Mesodermal cell (in vitro differentiated cells): Measurements from ENCODE around the gene CTSZ.

ENCODE experiments used
- H3K27ac ChIP-seq: 2 replicates; pipeline ENCODE4 v1.7.0; 2013; ENCODE audit warnings: mild to moderate bottlenecking, low read depth, low read length, moderate library complexity; ENCODE audit not compliant: severe bottlenecking
- H3K36me3 ChIP-seq: 2 replicates; pipeline ENCODE4 v1.7.1; 2013; ENCODE audit warnings: mild to moderate bottlenecking, low read length, moderate library complexity; ENCODE audit not compliant: control insufficient read depth, insufficient read depth
- H3K4me1 ChIP-seq: one replicate; pipeline ENCODE4 v1.7.1; 2013; ENCODE audit warnings: mild to moderate bottlenecking, low read length; ENCODE audit not compliant: insufficient read depth, control insufficient read depth, poor library complexity, severe bottlenecking
- H3K4me3 ChIP-seq: 2 replicates; pipeline ENCODE4 v1.7.0; 2013; ENCODE audit warnings: low read length, control low read depth, mild to moderate bottlenecking; ENCODE audit not compliant: insufficient read depth, poor library complexity, severe bottlenecking; ENCODE audit errors: extremely low read depth
- H3K9me3 ChIP-seq: 2 replicates; pipeline ENCODE4 v1.7.1; 2013; ENCODE audit warnings: mild to moderate bottlenecking, low read length, moderate library complexity; ENCODE audit not compliant: control insufficient read depth
- WGBS, 2 experiments: methylation state at CpG; one replicate each; pipeline ENCODE4 v1.1.5; 2013; ENCODE audit warnings: missing lambda C conversion rate in 2 of 2; ENCODE audit not compliant: insufficient coverage in 2 of 2; 5-methylcytosine and 5-hydroxymethylcytosine counted together

CTSZ gene

GRCh38 chr20:59005523-59006166 lies 1.4 kb downstream of the CTSZ start:
- WGBS, 2 experiments, result 100% methylated on average over 1 to 3 of the region's 3 CpGs
- Histone ChIP-seq H3K27ac (no peak overlapping the region), H3K36me3 (peaks cover 17% of the 10 kb centered on the region), H3K9me3 (no peaks in the 10 kb centered on the region), H3K4me3 (peak overlapping the region; percentile 50), H3K4me1 (peaks cover 19% of the 10 kb centered on the region)

GRCh38 chr20:59004763-59005522 lies 2.1 kb downstream of the CTSZ start:
- WGBS, 2 experiments, result 94 to 95% methylated on average over 16 of the region's 17 CpGs
- peaks cover 13% of the 10 kb centered on the region for H3K4me1 ChIP-seq
- H3K27ac ChIP-seq, result no peak overlapping the region
- H3K4me3 ChIP-seq, result no peak overlapping the region
- H3K36me3 ChIP-seq, result peaks cover 24% of the 10 kb centered on the region
- no peaks in the 10 kb centered on the region for H3K9me3 ChIP-seq

- peaks cover 27% of the 10 kb centered on the region for H3K36me3 ChIP-seq
- WGBS, 2 experiments, result 93 to 100% methylated on average over 3 of the region's 4 CpGs
- no peak overlapping the region for H3K4me3 ChIP-seq
- H3K27ac ChIP-seq, result no peak overlapping the region
- no peaks in the 10 kb centered on the region for H3K9me3 ChIP-seq
- H3K4me1 ChIP-seq, result peaks cover 11% of the 10 kb centered on the region
These were observed 2.6 kb downstream of the CTSZ start for GRCh38 chr20:59004493-59004762.

- WGBS, 2 experiments, result 91 to 92% methylated on average over 13 to 16 of the region's 16 CpGs
- peaks cover 29% of the 10 kb centered on the region for H3K36me3 ChIP-seq
- H3K4me3 ChIP-seq, result no peak overlapping the region
- no peak overlapping the region for H3K27ac ChIP-seq
- H3K4me1 ChIP-seq, result peaks cover 11% of the 10 kb centered on the region
- H3K9me3 ChIP-seq, result no peaks in the 10 kb centered on the region
These were observed 3.1 kb downstream of the CTSZ start for GRCh38 chr20:59003836-59004492.

GRCh38 chr20:59002874-59003399 lies 4.1 kb downstream of the CTSZ start:
- H3K36me3 ChIP-seq, result peaks cover 38% of the 10 kb centered on the region
- peaks cover 11% of the 10 kb centered on the region for H3K4me1 ChIP-seq
- 76 to 93% methylated on average over 10 to 17 of the region's 17 CpGs for WGBS, 2 experiments
- no peaks in the 10 kb centered on the region for H3K9me3 ChIP-seq
- no peak overlapping the region for H3K4me3 ChIP-seq
- no peak overlapping the region for H3K27ac ChIP-seq

GRCh38 chr20:59002388-59002787 lies 4.7 kb downstream of the CTSZ start:
- Histone ChIP-seq H3K9me3 (no peaks in the 10 kb centered on the region), H3K4me3 (no peak overlapping the region), H3K36me3 (peaks cover 44% of the 10 kb centered on the region), H3K27ac (no peak overlapping the region), H3K4me1 (peaks cover 11% of the 10 kb centered on the region)
- 93 to 96% methylated on average over 8 of the region's 8 CpGs for WGBS, 2 experiments

- H3K4me3 ChIP-seq, result no peak overlapping the region
- WGBS, 2 experiments, result 96% methylated on average over 23 to 27 of the region's 27 CpGs
- peaks cover 11% of the 10 kb centered on the region for H3K4me1 ChIP-seq
- H3K27ac ChIP-seq, result no peak overlapping the region
- no peaks in the 10 kb centered on the region for H3K9me3 ChIP-seq
- H3K36me3 ChIP-seq, result peaks cover 50% of the 10 kb centered on the region
These were observed 5.4 kb downstream of the CTSZ start for GRCh38 chr20:59001449-59002171.

GRCh38 chr20:59001068-59001448 lies 6.0 kb downstream of the CTSZ start:
- Histone ChIP-seq H3K9me3 (no peaks in the 10 kb centered on the region), H3K4me1 (peaks cover 5% of the 10 kb centered on the region), H3K27ac (no peak overlapping the region), H3K4me3 (no peak overlapping the region), H3K36me3 (peaks cover 55% of the 10 kb centered on the region)
- WGBS, 2 experiments, result 88 to 91% methylated on average over 8 to 13 of the region's 13 CpGs

- no peaks in the 10 kb centered on the region for H3K9me3 ChIP-seq
- peaks cover 63% of the 10 kb centered on the region for H3K36me3 ChIP-seq
- 46% methylated on average over 2 of the region's 3 CpGs; no CpG with 5 or more reads in 1 of the 2 experiments for WGBS, 2 experiments
- H3K4me3 ChIP-seq, result no peak overlapping the region
- no peaks in the 10 kb centered on the region for H3K4me1 ChIP-seq
- H3K27ac ChIP-seq, result no peak overlapping the region
These were observed 6.7 kb downstream of the CTSZ start for GRCh38 chr20:59000326-59000725.

GRCh38 chr20:58998656-58999055 lies 8.4 kb downstream of the CTSZ start:
- no peak overlapping the region for H3K27ac ChIP-seq
- H3K36me3 ChIP-seq, result peaks cover 73% of the 10 kb centered on the region
- no peaks in the 10 kb centered on the region for H3K4me1 ChIP-seq
- no peak overlapping the region for H3K4me3 ChIP-seq
- WGBS, 2 experiments, result 88 to 98% methylated on average over 7 to 8 of the region's 11 CpGs
- H3K9me3 ChIP-seq, result no peaks in the 10 kb centered on the region
